T-cell (primary cell): Measurements from ENCODE around the gene CR1. TPM values are rescaled to one million over a fixed set of nuclear protein-coding genes. Genes with fewer than 3 reads are reported as not detected.
"Not testable (repeated sequence)": the region's sequence is repeated elsewhere in the genome, so short reads cannot be mapped to it uniquely, and the experiment has no call there.

Experiments used
- ATAC-seq, 4 experiments: fragments of 200-7000 bp in 3 of 4; fragments of 150-1000 bp in 1 of 4; cut with Tn5 transposase; replicated peaks in 1 of 4; 1 replicate in 3 of 4; 2 replicates in 1 of 4; pipeline ENCODE4 v1.10.0; 2021; ENCODE audit warnings: moderate library complexity in 3 of 4, mild to moderate bottlenecking in 2 of 4, moderate number of reproducible peaks in 1 of 4
- CTCF ChIA-PET, 2 donors: fragments of 300-600 bp; sonication (Branson Sonifier 250); formaldehyde crosslinking; loops; one replicate each; lab custom pipeline; 2022; ENCODE audit warnings: antibody characterized with exemption in 2 of 2; lab: Charles Lee
- POLR2A ChIA-PET, 2 donors: fragments of 300-600 bp; sonication (Branson Sonifier 250); formaldehyde crosslinking; loops; one replicate each; lab custom pipeline; 2022; ENCODE audit warnings: antibody characterized with exemption in 2 of 2; lab: Charles Lee
- DNase-seq, 35 experiments: peaks; one replicate each; pipeline versions ENCODE4 v3.0.0 to v3.0.0-alpha.2; 2013 to 2023
- H3K27ac ChIP-seq: one replicate; pipeline ENCODE4 v1.5.1; 2013; ENCODE audit warnings: low read length
- H3K27me3 ChIP-seq, 2 experiments: replicated peaks in 1 of 2; 1 replicate in 1 of 2; 2 replicates in 1 of 2; pipeline versions ENCODE4 v1.6.1 to v1.7.0; 2013; ENCODE audit warnings: low read length in 1 of 2, mixed read lengths in 1 of 2; ENCODE audit not compliant: control insufficient read depth in 2 of 2, insufficient read depth in 2 of 2; ENCODE audit errors: extremely low read depth in 1 of 2
- H3K36me3 ChIP-seq, 2 donors: 1 replicate in 1 of 2; 2 replicates in 1 of 2; pipeline versions ENCODE4 v1.6.1 to v1.7.0; 2013; ENCODE audit warnings: low read length in 1 of 2; ENCODE audit not compliant: control insufficient read depth in 2 of 2, insufficient read depth in 1 of 2; ENCODE audit errors: extremely low read depth in 1 of 2
- H3K4me1 ChIP-seq, 2 experiments: 1 replicate in 1 of 2; 2 replicates in 1 of 2; pipeline versions ENCODE4 v1.6.1 to v1.7.0; 2013; ENCODE audit warnings: low read length in 2 of 2, mixed read lengths in 1 of 2; ENCODE audit not compliant: insufficient read depth in 2 of 2, control insufficient read depth in 1 of 2; ENCODE audit errors: extremely low read depth in 1 of 2
- H3K4me3 ChIP-seq, 2 donors: 1 replicate in 1 of 2; 2 replicates in 1 of 2; pipeline versions ENCODE4 v1.5.1 to v1.7.0; 2013; ENCODE audit warnings: mild to moderate bottlenecking in 2 of 2, low read length in 1 of 2, moderate library complexity in 1 of 2; ENCODE audit not compliant: control insufficient read depth in 1 of 2; ENCODE audit errors: extremely low read depth in 1 of 2
- H3K9me3 ChIP-seq: 2 replicates; pipeline ENCODE4 v1.7.0; 2013
- H3K27ac Mint-ChIP-seq, 2 donors: one replicate each; pipeline ENCODE4 v1.8.0; 2020 to 2021; ENCODE audit warnings: mild to moderate bottlenecking in 2 of 2, mixed read lengths in 2 of 2
- H3K27me3 Mint-ChIP-seq, 2 donors: one replicate each; pipeline ENCODE4 v1.8.0; 2021 to 2022; ENCODE audit warnings: mixed read lengths in 2 of 2
- H3K36me3 Mint-ChIP-seq: one replicate; pipeline ENCODE4 v1.8.0; 2021; ENCODE audit warnings: mixed read lengths
- H3K4me1 Mint-ChIP-seq, 3 donors: one replicate each; pipeline ENCODE4 v1.8.0; 2020 to 2022; ENCODE audit warnings: mixed read lengths in 3 of 3, mild to moderate bottlenecking in 1 of 3
- H3K4me3 Mint-ChIP-seq, 3 donors: one replicate each; pipeline ENCODE4 v1.8.0; 2020 to 2022; ENCODE audit warnings: mild to moderate bottlenecking in 3 of 3, mixed read lengths in 3 of 3, moderate library complexity in 3 of 3
- H3K9me3 Mint-ChIP-seq, 3 donors: one replicate each; pipeline ENCODE4 v1.8.0; 2020 to 2022; ENCODE audit warnings: mixed read lengths in 3 of 3
- WGBS: methylation state at CpG from one replicate; pipeline ENCODE4 v1.1.5; 2013; ENCODE audit warnings: missing lambda C conversion rate; ENCODE audit not compliant: insufficient coverage; 5-methylcytosine and 5-hydroxymethylcytosine counted together
- total RNA-seq, 35 experiments: library from RNA in 6 of 35; stranded (reverse) in 6 of 35; fragments of 120-200 nt in 1 of 35; gene quantifications; one replicate each; pipeline versions ENCODE4 v1.2.1 to v1.2.4 and lab custom pipeline; 2013 to 2026

Gene CR1
- total RNA-seq, 5 donors from 2014 or later (not counting 1 experiment from before 2014, with no cell fraction given) = 2.8 to 11.7 (median 8.8) TPM

DNA sequence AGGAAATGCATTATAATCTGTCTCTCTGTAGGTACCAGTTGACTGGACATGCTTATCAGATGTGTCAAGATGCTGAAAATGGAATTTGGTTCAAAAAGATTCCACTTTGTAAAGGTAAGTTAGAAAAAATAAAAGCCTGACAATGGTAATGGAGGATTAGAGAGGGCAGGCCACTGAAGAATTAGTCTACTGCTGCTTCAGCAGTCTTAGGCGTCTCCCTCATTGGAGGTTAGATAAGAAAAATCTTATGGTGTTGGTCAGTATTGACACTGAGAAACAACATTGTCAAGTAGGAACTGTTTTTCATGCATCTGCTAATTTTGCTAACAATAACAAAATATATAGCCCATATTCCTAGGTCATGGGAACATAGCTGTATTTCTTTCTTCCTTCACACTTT is 21.7 kb upstream of the CR1 start:
- Mint-ChIP-seq H3K4me3 (no peak overlapping the region), H3K4me1 (peaks cover 12 to 27% (median 13%) of the 10 kb centered on the region in 3 donors), H3K36me3 (no peaks in the 10 kb centered on the region), H3K27me3 (peaks cover 0 to 4% of the 10 kb centered on the region in 2 donors), H3K27ac (no peak overlapping the region), H3K9me3 (no peaks in the 10 kb centered on the region)
- Histone ChIP-seq H3K36me3 (no peaks in the 10 kb centered on the region), H3K27ac (no peak overlapping the region), H3K4me1 (peaks cover 8 to 15% of the 10 kb centered on the region in 2 experiments), H3K4me3 (no peak overlapping the region), H3K9me3 (no peaks in the 10 kb centered on the region), H3K27me3 (no peaks in the 10 kb centered on the region)
- no CpG with 5 or more reads among the region's 1 CpG for WGBS
- POLR2A ChIA-PET = no interaction called here
- CTCF ChIA-PET = no interaction called here
- ATAC-seq (no peak), DNase-seq (no peak)

DNA sequence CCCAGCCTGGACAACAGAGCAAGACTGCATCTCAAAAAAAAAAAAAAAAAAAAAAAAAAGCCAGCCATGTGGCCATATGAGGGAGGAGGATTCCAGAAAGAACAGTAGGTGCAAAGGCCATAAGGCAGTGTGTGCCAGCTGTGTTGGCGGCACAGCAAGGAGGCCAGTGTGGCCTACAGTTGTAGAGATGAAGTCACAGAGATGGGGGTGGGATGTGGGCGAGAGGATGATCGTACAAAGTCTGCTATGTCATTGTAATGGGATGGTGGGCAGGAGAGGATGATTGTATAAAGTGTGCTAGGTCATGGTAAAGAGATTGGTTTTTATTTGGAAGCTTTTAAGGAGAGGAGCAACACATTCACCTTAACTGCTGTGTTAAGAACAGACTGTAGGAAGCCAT is 9.8 kb upstream of the CR1 start:
- H3K36me3 ChIP-seq = no peaks in the 10 kb centered on the region
- no peaks in the 10 kb centered on the region for H3K4me1 ChIP-seq
- no peak overlapping the region for H3K4me3 ChIP-seq
- ATAC-seq (no peak), DNase-seq (no peak)
- WGBS = 58% methylated on average over 3 of the region's 3 CpGs
- Mint-ChIP-seq H3K27ac (no peak overlapping the region), H3K4me1 (no peaks in the 10 kb centered on the region), H3K36me3 (peaks cover 3% of the 10 kb centered on the region), H3K27me3 (peaks cover 0 to 4% of the 10 kb centered on the region in 2 donors), H3K9me3 (no peaks in the 10 kb centered on the region), H3K4me3 (no peak overlapping the region)
- no peak overlapping the region for H3K27ac ChIP-seq
- CTCF ChIA-PET = interaction anchor here in 1 of 2 donors (0.7 to 0.9 kb wide), 2 partner anchors 14 to 564 kb away, joined by 3 to 4 read pairs; partner anchors contain the start of gene FCMR
- H3K27me3 ChIP-seq = no peaks in the 10 kb centered on the region
- no peaks in the 10 kb centered on the region for H3K9me3 ChIP-seq
- POLR2A ChIA-PET = no interaction called here

- Mint-ChIP-seq H3K4me1 (no peaks in the 10 kb centered on the region), H3K9me3 (no peaks in the 10 kb centered on the region), H3K27me3 (peaks cover 0 to under 1% of the 10 kb centered on the region in 2 donors), H3K36me3 (no peaks in the 10 kb centered on the region), H3K27ac (no peak overlapping the region), H3K4me3 (no peak overlapping the region)
- DNase-seq = no peak
- ChIA-PET CTCF (no interaction called here), POLR2A (no interaction called here)
- no peak overlapping the region for H3K27ac ChIP-seq
- 71% methylated on average over 1 of the region's 4 CpGs for WGBS
- H3K27me3 ChIP-seq = no peaks in the 10 kb centered on the region
- no peak for ATAC-seq
- H3K4me1 ChIP-seq = no peaks in the 10 kb centered on the region
- no peaks in the 10 kb centered on the region for H3K36me3 ChIP-seq
- no peak overlapping the region for H3K4me3 ChIP-seq
- H3K9me3 ChIP-seq = no peaks in the 10 kb centered on the region
These were observed 8.3 kb upstream of the CR1 start for GRCh38 chr1:207487636-207488035.

- DNase-seq (no peak), ATAC-seq (no peak)
- H3K4me3 Mint-ChIP-seq = no peak overlapping the region
- no peaks in the 10 kb centered on the region for H3K9me3 Mint-ChIP-seq
- Histone ChIP-seq H3K9me3 (no peaks in the 10 kb centered on the region), H3K4me3 (no peak overlapping the region), H3K36me3 (no peaks in the 10 kb centered on the region), H3K4me1 (peaks cover 2 to 11% of the 10 kb centered on the region in 2 experiments), H3K27me3 (peaks cover 0 to 12% of the 10 kb centered on the region in 2 experiments), H3K27ac (no peak overlapping the region)
- no peak overlapping the region for H3K27ac Mint-ChIP-seq
- ChIA-PET POLR2A (no interaction called here), CTCF (no interaction called here)
- peaks cover 7 to 20% (median 13%) of the 10 kb centered on the region in 3 donors for H3K4me1 Mint-ChIP-seq
- WGBS = 91% methylated on average over 1 of the region's 3 CpGs
- peaks cover 5 to 15% of the 10 kb centered on the region in 2 donors for H3K27me3 Mint-ChIP-seq
- no peaks in the 10 kb centered on the region for H3K36me3 Mint-ChIP-seq
These were observed 2.7 kb upstream of the CR1 start for GRCh38 chr1:207493212-207493611.

DNA sequence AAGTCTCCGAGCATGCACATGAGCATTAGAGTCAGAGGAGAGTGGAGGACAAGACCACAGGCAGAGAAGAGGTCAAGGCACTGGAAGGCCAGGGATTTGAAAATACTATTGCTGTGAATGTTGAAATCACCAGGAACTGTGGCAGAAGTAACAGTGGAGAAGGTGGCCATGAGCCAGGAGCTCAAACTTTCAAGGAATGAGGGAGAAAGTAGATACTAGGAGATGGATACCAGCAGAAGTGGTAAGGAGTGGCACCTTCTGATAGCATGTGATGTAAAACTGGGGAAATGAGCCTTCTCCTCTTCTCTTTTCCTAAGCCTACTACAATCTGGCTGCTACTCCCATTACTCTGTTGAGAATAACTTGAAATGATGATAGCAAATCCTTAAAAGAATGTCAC is 1.8 kb upstream of the CR1 start:
- Histone ChIP-seq H3K4me1 (peaks cover 2 to 11% of the 10 kb centered on the region in 2 experiments), H3K9me3 (no peaks in the 10 kb centered on the region), H3K27me3 (peaks cover 0 to 12% of the 10 kb centered on the region in 2 experiments), H3K36me3 (no peaks in the 10 kb centered on the region), H3K27ac (no peak overlapping the region), H3K4me3 (no peak overlapping the region)
- no peak overlapping the region for H3K27ac Mint-ChIP-seq
- ATAC-seq = no peak
- WGBS = 63% methylated on average over 1 of the region's 1 CpG
- peaks cover 7 to 23% (median 14%) of the 10 kb centered on the region in 3 donors for H3K4me1 Mint-ChIP-seq
- no peaks in the 10 kb centered on the region for H3K9me3 Mint-ChIP-seq
- ChIA-PET POLR2A (no interaction called here), CTCF (no interaction called here)
- H3K4me3 Mint-ChIP-seq = no peak overlapping the region
- H3K36me3 Mint-ChIP-seq = no peaks in the 10 kb centered on the region
- peaks cover 5 to 16% of the 10 kb centered on the region in 2 donors for H3K27me3 Mint-ChIP-seq
- DNase-seq = no peak

- H3K36me3 Mint-ChIP-seq, H3K4me3 ChIP-seq, DNase-seq, ATAC-seq, H3K36me3 ChIP-seq, H3K9me3 Mint-ChIP-seq, H3K9me3 ChIP-seq, H3K27ac ChIP-seq, POLR2A ChIA-PET, CTCF ChIA-PET: not testable (repeated sequence)
- peak overlapping the region in 1 of 2 donors; percentile 58 for H3K27ac Mint-ChIP-seq
- H3K4me3 Mint-ChIP-seq = peak overlapping the region; percentile 76 to 78 (median 77)
- no CpG with 5 or more reads among the region's 8 CpGs for WGBS
- peaks cover 0 to 12% of the 10 kb centered on the region in 2 experiments for H3K27me3 ChIP-seq
- H3K4me1 Mint-ChIP-seq = peaks cover 7 to 26% (median 16%) of the 10 kb centered on the region in 3 donors
- H3K27me3 Mint-ChIP-seq = peaks cover 5 to 19% of the 10 kb centered on the region in 2 donors
- peaks cover 2 to 11% of the 10 kb centered on the region in 2 experiments for H3K4me1 ChIP-seq
These were observed 676 bp upstream of the CR1 start for GRCh38 chr1:207495281-207495680.
